ENCODE results near the gene COBL. TPM values are rescaled to one million over a fixed set of nuclear protein-coding genes. Genes with fewer than 3 reads are reported as not detected.

Gene COBL
- total RNA-seq, 1 experiment from 2014 or later: 52.3 TPM

DNA sequence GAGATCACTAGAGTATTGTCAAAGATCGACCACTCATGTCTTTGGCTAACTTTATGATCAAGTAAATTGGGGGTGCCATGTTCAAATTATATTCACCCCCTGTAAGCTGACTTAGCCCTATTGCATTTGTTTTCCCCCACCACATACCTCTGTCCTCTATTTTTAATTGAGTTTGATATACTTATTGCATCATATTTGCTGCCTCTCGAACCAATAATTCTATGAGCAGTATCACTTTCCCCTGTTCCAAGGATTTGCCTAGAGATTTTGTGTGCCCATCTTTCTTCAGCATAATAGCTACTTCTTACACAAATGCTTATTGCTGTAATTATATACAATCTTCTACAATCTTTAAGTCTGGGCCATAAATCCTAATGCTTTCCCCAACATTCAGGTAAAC, 245.2 kb downstream of the COBL start:
- no peak overlapping the region for H3K4me2 ChIP-seq (ENCODE audit: insufficient read depth, insufficient read length, low read length)
- no peak for DNase-seq

More for the DNA sequence above, 245.2 kb downstream of the COBL start:
- Histone ChIP-seq H4K8ac (replicated peaks; ENCODE audit: insufficient read length, low read depth, low read length) (no peak overlapping the region), H3K14ac (ENCODE audit: insufficient read depth, low read length) (no peak overlapping the region), H2BK120ac (ENCODE audit: low read depth, low read length, poor library complexity, severe bottlenecking) (no peak overlapping the region), H3K27me3 (ENCODE audit: insufficient read depth, low read length) (no peaks in the 10 kb centered on the region), H3K79me2 (ENCODE audit: insufficient read depth, low read length) (no peaks in the 10 kb centered on the region), H3K56ac (ENCODE audit: insufficient read length, low read depth, low read length) (no peak overlapping the region), H4K20me1 (ENCODE audit: control insufficient read depth, insufficient read depth, insufficient read length) (no peaks in the 10 kb centered on the region), H2BK5ac (ENCODE audit: insufficient read length, low read length) (no peak overlapping the region), H3T11ph (ENCODE audit: low read length) (no peak overlapping the region), H3K79me1 (ENCODE audit: insufficient read depth, low read depth, low read length, poor library complexity, severe bottlenecking) (no peaks in the 10 kb centered on the region), H3K23me2 (ENCODE audit: insufficient read length, low read depth, low read length, poor library complexity, severe bottlenecking) (no peaks in the 10 kb centered on the region), H2AFZ (ENCODE audit: low read length) (no peak overlapping the region), H3K4me1 (ENCODE audit: insufficient read depth, low read length) (peaks cover 2% of the 10 kb centered on the region; the same call in 1 of the 2 replicates), H2BK15ac (ENCODE audit: low read depth, low read length) (no peak overlapping the region), H3K18ac (ENCODE audit: insufficient read length, low read depth, low read length) (no peak overlapping the region), H3K9ac (ENCODE audit: extremely low read depth, insufficient read length, low read length) (no peak overlapping the region), H4K91ac (ENCODE audit: insufficient read length, low read depth, low read length) (no peak overlapping the region), H3K4ac (ENCODE audit: low read depth, low read length) (no peak overlapping the region), H2BK12ac (ENCODE audit: insufficient read length, low read depth, low read length) (no peak overlapping the region), H3K9me3 (ENCODE audit: control insufficient read depth, low read depth, low read length) (no peaks in the 10 kb centered on the region), H2AK5ac (ENCODE audit: insufficient read length, low read length) (no peak overlapping the region), H2BK20ac (ENCODE audit: low read depth, low read length, poor library complexity, severe bottlenecking) (no peak overlapping the region), H3K23ac (ENCODE audit: insufficient read length, low read depth, low read length) (no peak overlapping the region), H4K5ac (ENCODE audit: insufficient read length, low read depth, low read length) (no peak overlapping the region), H3K27ac (ENCODE audit: insufficient read length, low read depth, low read length) (no peak overlapping the region)
- no peaks in the 10 kb centered on the region; a peak in 1 of 5 replicates for H3K9me3 Mint-ChIP-seq
- H3K4me1 Mint-ChIP-seq: peaks cover 10 to 12% of the 10 kb centered on the region in 2 experiments
- no CpG with 5 or more reads among the region's 2 CpGs for WGBS (ENCODE audit: extremely low coverage, insufficient read length, low lambda C conversion rate)
- H3K36me3 Mint-ChIP-seq (ENCODE audit: insufficient read depth in 1 of 3, low read depth in 3 of 3): no peaks in the 10 kb centered on the region; a peak in 1 of 7 replicates
- H3K27ac Mint-ChIP-seq: no peak overlapping the region
- H3K27me3 Mint-ChIP-seq (ENCODE audit: low read depth): no peaks in the 10 kb centered on the region
- H3K4me3 Mint-ChIP-seq: no peak overlapping the region
- TF ChIP-seq, protein P1, sequence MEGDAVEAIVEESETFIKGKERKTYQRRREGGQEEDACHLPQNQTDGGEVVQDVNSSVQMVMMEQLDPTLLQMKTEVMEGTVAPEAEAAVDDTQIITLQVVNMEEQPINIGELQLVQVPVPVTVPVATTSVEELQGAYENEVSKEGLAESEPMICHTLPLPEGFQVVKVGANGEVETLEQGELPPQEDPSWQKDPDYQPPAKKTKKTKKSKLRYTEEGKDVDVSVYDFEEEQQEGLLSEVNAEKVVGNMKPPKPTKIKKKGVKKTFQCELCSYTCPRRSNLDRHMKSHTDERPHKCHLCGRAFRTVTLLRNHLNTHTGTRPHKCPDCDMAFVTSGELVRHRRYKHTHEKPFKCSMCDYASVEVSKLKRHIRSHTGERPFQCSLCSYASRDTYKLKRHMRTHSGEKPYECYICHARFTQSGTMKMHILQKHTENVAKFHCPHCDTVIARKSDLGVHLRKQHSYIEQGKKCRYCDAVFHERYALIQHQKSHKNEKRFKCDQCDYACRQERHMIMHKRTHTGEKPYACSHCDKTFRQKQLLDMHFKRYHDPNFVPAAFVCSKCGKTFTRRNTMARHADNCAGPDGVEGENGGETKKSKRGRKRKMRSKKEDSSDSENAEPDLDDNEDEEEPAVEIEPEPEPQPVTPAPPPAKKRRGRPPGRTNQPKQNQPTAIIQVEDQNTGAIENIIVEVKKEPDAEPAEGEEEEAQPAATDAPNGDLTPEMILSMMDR (conservative IDR thresholded peaks at IDR 0.05): no peak

All from H9 (cell line).